HEK293T (cell line): ENCODE measurements around the gene GRAMD1B.

ENCODE experiments used
- ARNT ChIP-seq: fragments of 450-650 bp; IDR thresholded peaks from 2 replicates; pipeline ENCODE4 v1.6.1; 2017; ENCODE audit warnings: mild to moderate bottlenecking
- ELF4 ChIP-seq: fragments of 450-650 bp; IDR thresholded peaks from 2 replicates; pipeline ENCODE4 v1.6.1; 2017; ENCODE audit warnings: antibody characterized with exemption
- FOXA1 ChIP-seq: fragments of 450-650 bp; IDR thresholded peaks from 2 replicates; pipeline ENCODE4 v1.6.1; 2016; ENCODE audit warnings: mild to moderate bottlenecking
- FOXK2 ChIP-seq: fragments of 450-650 bp; IDR thresholded peaks from 2 replicates; pipeline ENCODE4 v1.6.1; 2016; ENCODE audit warnings: mild to moderate bottlenecking
- HDGF ChIP-seq: fragments of 450-650 bp; IDR thresholded peaks from 2 replicates; pipeline ENCODE4 v1.6.1; 2017; ENCODE audit warnings: antibody characterized with exemption, borderline replicate concordance
- NFRKB ChIP-seq: fragments of 450-650 bp; IDR thresholded peaks from 2 replicates; pipeline ENCODE4 v1.6.1; 2016; ENCODE audit warnings: mild to moderate bottlenecking, moderate library complexity
- PKNOX1 ChIP-seq: fragments of 450-650 bp; IDR thresholded peaks from 2 replicates; pipeline ENCODE4 v1.6.1; 2016
- SP1 ChIP-seq: fragments of 450-650 bp; IDR thresholded peaks from 2 replicates; pipeline ENCODE4 v1.6.1; 2017
- SUZ12 ChIP-seq: fragments of 450-650 bp; IDR thresholded peaks from 2 replicates; pipeline ENCODE4 v1.6.1; 2016; ENCODE audit warnings: mild to moderate bottlenecking
- TARDBP ChIP-seq: fragments of 450-650 bp; IDR thresholded peaks from 2 replicates; pipeline ENCODE4 v1.6.1; 2016
- ZNF384 ChIP-seq: fragments of 450-650 bp; IDR thresholded peaks from 2 replicates; pipeline ENCODE4 v1.6.1; 2016

GRCh38 chr11:123590296-123590912, 160.3 kb downstream of the GRAMD1B start:
- TF ChIP-seq FOXA1 (no peak), ARNT (no peak), SP1 (no peak), NFRKB (no peak), SUZ12 (no peak), ELF4 (no peak), FOXK2 (no peak), ZNF384 (no peak), HDGF (no peak), TARDBP (no peak), PKNOX1 (no peak)
